Body of pancreas (tissue), 4 donors: ENCODE data around the gene KRT3.

Experiments used
- CTCF ChIP-seq, 7 experiments: fragments of 450-650 bp in 4 of 7; fragments of 200-600 bp in 3 of 7; sonication (generic) in 3 of 7; IDR thresholded peaks; one replicate each; pipeline ENCODE4 v1.5.1; 2016 to 2019; ENCODE audit warnings: antibody characterized with exemption in 7 of 7
- POLR2A ChIP-seq, 3 donors: fragments of 450-650 bp; IDR thresholded peaks; one replicate each; pipeline ENCODE4 v1.6.1; 2016; ENCODE audit warnings: antibody characterized with exemption in 3 of 3, mild to moderate bottlenecking in 2 of 3

- no peak for TF ChIP-seq CTCF (IDR thresholded peaks at IDR 0.05)
- no peak for TF ChIP-seq POLR2A (IDR thresholded peaks at IDR 0.05)
Observed at GRCh38 chr12:52761802-52762201, 34.1 kb downstream of the KRT3 start.
